OCI-LY1 (cell line): ENCODE measurements around the gene PAX6.

ENCODE experiments used
- CTCF ChIP-seq: fragments of 200-600 bp; sonication (generic), shearing (Covaris generic); IDR thresholded peaks from 2 replicates; pipeline ENCODE4 v1.5.1; 2017; ENCODE audit warnings: mild to moderate bottlenecking, antibody characterized with exemption, low read length, moderate library complexity, mixed read lengths
- EZH2 ChIP-seq: fragments of 200-600 bp; sonication (generic), shearing (Covaris generic); IDR thresholded peaks from 2 replicates; pipeline ENCODE4 v1.8.0; 2017; ENCODE audit warnings: borderline replicate concordance, mixed run types, mild to moderate bottlenecking, antibody characterized with exemption, low read length, moderate library complexity, mixed read lengths

DNA sequence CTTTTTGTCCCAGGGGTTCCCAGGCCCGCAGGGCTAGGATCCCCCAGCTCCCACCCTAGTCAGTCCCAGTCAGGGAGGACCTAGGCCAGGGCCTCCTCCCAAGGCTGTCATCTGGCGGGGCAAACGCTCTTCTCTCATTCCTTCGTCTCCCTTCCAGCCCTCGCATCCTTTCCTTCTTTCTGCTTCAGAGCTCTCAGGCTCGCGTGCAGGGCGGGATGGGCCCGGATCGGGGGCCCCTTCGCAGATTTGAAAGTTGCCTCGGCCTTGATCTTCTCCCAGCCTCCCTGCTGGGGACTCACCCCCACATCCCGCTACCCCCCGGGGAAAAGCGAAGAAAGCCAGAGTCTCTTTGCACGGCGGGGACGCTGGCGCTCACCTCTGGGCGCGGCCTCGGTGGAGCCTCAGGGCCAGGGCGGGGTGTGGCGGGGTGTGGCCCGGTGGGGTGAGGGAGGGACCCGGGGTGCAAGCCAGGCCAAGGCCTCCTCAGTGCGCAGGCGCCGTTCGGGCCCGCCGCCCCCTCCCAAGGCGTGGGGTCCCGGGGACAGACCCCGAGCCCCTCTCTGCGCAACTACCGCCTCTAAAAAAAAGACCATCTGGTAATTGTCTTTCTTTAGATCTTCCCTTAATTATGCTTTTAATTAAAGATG, 14.8 kb upstream of the PAX6 start:
- no peak for TF ChIP-seq CTCF
- no peak for TF ChIP-seq EZH2
